HG02623 (cell line): Measurements from ENCODE around the gene SLC7A5.
"Not testable (repeated sequence)": the region's sequence is repeated elsewhere in the genome, so short reads cannot be mapped to it uniquely, and the experiment has no call there.

Source experiments
- ATAC-seq: cut with Tn5 transposase; IDR thresholded peaks from one replicate; pipeline ENCODE4 v1.9.1; 2021; ENCODE audit warnings: moderate library complexity; ENCODE audit not compliant: unreplicated experiment

The SLC7A5 gene

DNA sequence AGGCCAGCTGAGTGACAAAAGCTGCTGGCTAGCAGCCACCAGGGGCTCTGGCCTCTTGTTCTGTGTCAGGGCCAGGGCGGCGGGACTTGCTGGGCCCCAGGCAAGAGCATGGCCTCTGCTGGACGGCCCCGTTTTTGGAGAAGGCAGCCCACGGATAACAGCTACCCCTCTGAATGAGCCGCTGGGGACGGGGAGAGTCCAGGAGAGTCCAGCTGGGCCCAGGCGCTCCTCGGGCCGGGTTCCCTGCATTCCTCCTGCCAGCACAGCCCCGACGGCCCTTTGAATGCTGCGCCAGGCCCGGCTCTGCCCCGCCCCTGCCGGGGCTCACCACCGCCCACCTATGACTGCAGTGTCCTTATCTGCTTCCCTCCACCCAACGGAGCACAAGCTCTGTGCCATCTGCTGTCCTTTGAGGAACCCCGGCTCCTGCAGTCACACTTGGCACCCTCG, 33.4 kb downstream of the SLC7A5 start:
- no peak for ATAC-seq

DNA sequence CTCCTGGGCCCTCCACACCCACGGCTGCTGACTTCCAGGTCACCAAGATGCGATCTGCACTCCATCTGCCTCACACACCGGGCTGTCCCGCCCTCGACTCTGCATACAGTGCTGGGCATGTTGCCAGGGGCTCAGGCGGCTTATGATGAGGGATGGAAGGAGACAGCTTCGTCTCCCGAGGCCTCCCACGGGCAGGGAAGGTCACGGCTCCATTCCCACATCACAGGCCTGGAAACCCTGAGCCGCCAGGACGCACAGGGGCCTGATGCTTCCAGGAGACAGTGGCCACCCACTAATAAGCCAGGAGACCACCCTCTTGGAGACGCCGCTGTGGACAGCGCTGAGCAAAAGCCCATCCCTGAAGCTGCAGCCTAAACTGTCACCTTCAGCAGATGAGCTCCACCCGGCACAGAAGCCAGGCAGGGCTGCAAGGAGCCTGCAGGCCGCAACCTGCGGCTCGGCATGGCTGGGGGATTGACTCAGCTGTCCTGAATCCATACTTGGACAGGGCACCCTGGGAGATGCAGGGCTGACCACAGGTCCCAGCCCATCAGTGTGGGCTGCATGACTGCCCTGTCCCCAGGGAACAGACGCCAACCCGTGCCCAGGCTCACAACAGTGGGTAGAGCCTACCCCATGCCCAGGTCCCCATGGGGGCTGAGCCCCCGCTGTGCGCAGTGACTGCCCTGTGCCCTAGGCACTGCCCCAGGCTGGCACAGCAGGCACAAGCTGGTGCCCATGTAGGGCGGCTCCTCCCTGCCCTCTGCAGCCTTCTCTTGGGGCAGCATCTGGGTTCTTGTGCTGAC, 34.4 kb downstream of the SLC7A5 start:
- no peak for ATAC-seq

DNA sequence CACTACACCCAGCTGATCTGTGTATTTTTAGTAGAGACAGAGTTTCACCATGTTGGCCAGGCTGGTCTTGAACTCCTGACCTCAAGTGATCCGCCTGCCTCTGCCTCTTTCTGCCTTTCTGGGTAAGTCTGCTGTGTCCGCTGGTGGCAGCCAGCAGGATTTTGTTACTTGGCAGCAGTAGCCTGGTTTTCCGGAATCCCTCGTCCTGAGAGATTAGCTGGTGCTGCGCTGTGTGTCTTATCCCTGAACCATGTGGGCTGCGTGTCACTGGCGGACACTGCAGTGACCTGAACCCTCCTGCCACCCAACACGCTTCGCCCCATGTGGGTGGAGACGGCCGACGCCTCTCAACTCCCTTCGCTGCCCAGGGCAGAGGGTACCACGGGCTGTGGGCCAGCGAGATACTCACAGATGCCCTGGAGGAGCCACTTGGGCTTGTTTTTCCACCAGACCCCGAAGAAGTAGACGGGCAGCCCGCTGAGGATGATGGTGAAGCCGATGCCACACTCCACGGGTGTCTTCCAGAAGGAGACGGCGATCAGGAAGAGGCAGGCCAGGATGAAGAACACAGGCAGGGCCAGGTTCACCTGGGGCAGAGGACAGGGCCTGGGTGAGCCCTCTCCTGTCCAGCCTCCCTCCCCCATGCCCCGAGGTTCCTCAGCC, 35.2 kb downstream of the SLC7A5 start:
- ATAC-seq: no peak

DNA sequence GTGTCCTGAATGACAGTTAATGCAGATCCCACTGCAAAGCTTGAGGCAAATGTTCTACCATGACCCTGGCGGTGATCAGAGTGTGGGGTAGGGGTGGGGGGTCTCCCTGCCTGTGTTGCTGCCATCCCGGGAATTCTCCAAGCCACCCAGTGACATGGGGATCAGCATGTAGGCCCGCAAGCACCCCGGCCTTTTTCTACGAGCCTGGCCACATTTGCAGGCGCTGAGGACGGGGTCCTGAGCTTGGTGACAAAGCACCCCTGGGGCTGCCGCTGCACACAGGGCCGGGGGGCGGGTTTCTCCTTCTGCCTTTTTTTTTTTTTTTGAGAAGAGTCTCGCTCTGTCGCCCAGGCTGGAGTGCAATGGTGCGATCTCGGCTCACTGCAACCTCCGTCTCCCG, 35.8 kb downstream of the SLC7A5 start:
- ATAC-seq: no peak

DNA sequence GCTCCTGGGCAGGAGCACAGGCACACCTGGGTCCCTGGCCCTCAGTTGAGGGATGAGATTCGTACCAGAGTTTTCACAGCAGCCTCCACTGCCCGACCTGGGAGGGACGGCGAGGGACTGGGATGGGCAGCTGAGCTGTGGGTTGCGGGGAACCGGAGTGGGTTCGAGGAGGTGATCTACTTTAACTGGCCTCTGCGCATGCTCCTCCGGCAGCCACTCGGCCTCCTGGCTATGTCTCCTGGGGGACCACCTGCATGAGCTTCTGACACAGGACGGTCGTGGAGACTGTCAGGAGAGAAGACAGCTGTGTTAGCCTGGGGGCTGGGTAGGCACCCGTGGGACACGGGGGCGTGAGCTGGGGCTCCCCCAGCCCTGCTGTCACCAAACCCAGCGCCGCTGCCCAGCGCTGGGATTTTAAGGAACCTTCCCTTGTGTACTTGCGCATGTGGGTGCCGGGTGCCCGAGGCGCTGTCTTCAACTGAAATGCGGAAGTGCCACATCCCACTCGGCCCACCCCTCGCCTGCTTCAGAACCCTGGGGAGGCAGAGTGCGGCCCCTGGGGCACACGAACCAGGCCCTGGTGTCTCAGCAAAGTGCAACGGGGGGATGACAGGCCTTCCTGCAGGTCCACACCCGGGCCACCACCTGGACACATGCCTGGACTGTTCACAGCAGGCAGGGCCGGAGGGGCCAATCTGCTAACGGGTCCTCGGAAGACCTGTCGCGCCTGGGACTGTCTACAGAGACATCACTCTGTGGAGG, 36.4 kb downstream of the SLC7A5 start:
- no peak for ATAC-seq

DNA sequence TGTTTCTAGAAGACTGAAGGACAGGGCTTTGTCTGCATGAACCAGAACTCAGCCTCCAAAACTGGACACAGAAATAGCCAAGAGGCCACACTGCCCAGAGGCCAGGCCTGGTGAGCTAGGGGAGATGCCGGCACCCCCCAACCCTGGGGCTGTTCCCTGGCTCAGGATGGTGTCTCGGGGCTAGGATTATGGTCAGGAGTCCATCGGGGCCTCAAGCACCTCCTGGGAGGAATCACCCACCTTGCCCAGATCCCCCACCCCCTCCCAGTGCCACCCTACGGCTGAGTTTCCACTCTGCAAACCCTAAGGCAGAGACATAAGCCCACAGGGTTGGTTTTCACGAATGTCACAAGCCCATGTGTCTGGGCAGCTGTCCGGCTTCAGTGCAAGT, 37.2 kb downstream of the SLC7A5 start:
- no peak for ATAC-seq

DNA sequence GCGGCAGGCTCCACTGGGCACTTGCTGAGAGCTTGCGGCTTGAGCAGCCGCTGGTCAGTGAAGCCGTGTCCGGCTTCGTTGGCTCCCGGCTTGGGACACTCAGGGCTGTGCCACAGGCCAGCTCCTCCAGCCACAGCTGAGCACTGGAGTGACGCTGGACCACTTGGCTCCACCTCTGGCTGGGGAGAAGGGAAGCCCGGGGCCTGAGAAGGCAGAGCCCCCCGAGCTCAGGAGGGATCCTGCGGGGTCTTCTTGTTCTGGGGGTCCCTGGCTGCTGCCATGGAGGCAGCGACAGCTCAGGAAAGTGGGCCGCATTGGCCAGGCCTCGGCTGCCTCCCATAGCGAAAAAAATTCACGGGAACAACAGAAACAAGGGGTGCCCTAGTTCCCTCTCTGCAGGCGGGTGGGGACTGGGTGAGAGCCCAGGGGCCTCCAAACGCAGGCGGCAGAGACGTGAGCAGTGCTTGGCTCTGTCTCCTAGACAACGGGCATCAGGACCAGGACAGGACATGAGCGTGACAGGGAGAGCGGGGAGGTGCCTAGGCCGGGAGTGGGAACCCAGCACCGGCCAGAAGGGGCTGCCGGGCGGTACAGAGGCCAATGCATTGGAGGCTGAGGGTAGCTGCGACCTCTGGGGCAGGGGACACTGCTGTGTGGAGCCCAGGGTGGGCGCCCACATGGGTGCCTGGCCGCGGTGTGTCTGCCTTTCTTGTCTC, 37.7 kb downstream of the SLC7A5 start:
- no peak for ATAC-seq

DNA sequence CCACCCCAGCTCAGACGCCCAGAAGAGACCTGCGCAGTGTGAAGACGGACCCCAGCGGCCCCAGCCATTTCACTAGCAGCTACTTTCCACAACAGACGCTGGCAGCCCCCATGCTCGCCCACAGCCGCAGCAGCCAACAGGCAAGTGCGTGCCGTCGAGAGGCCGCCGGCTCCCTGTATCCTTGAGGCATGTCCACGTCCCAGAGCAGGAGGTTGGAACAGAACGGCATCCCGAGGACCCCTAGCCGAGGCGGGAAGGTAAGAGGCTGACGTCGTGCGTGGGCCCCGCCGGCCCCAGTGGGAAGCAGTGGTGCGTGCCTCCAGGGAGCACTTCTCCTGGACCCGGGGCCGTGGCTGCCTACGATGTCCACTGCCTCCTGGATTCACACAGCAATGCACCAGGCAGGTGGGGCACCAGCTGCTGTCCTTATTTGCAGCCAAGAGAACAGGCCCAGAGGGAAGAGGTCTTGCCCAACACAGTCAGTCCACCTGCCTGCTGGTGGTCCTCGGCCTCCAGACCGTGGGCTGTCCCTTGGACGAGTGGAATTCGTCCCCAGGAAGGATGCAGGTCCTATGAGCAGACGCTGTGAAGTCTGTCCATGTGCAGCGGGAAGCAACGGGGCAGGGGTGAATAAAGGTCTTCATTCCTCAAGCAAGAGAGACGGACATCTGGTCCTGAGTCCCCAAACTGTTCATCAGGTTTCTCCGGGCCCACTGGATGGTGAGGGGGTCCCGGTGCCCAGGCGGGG, 38.5 kb downstream of the SLC7A5 start:
- no peak for ATAC-seq

DNA sequence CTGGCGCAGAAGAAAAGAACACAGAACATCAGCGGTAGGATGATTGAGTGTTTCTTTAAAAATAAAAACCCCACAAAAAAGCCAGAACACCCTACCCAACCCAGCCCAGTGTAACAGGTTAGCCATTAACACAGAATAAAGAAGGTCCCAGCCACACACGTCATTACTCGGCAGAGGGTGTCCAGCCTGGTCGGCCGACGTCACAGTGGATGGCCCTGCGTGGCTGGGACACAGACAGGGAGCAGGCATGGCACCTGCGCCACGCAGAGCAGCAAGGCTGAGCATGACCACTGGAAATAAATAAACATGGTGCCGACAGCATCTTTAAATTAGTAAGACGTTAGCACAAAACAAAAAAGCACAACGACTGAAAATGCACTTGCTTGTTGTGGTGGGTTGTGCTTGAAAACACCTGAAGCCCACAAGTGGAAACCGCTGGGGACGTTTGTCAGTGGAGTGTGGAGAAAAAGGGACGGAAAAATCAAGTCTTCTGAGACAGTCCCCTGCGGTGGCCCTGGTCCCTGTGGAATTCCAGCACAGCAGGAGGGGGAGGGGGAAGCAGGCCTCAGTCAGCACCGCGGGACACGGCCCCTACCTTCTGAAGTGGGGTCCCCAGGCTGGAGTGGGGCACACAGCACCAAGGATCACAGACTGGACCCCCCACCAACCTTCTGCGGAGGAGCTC, 39.2 kb downstream of the SLC7A5 start:
- no peak for ATAC-seq

DNA sequence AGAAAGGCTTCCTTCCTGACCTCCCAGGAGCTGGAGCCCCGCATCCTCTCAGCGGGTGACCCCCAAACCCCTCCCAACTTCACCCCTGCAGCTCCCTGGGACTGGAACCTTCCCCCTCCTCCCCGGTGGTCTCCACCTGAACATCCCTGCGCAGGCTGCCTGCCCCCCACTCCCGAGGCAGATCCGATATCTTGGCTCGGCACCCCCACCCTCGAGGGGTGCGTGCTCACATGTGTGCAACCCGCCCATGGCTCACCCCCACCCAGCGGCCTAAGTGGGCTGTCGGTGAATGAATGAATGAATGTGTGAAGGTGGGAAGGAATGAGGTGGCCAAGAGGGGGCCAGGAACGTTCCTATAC, 39.7 kb downstream of the SLC7A5 start:
- ATAC-seq: no peak

DNA sequence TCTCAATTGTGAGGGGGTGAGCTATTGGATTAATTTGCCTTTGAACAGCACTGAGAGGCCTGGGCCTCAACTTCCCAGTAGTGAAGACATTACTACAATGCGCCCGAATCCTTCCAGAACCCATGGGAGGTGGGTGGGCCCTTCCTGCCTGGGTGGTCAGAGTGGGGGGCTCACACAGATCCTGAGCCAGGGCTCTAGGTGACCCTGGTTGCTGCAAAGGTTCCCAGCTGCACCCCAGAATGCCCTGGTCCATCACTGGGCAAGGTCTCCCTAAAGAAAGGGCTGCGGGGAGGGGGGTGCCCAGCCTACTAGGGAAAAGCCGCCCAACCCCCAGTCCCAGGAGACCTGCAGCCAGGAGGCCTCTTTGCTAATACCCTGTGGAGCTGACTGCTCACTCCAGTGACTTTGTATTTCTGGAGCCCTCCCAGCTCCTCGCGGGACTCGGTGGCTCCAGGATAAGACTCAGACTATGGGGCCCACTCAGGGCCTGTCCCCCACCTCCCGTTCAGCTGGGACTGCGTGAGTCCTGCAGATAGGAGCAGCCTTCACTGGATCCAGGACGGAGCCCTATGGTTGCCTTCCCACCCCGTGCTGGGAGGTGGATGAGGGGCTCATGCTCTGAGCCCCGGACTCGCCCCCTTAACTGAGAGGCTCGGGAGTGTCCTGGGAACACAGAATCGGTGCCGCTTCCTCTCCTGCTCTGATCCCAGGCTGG, 40.2 kb downstream of the SLC7A5 start:
- ATAC-seq: no peak

DNA sequence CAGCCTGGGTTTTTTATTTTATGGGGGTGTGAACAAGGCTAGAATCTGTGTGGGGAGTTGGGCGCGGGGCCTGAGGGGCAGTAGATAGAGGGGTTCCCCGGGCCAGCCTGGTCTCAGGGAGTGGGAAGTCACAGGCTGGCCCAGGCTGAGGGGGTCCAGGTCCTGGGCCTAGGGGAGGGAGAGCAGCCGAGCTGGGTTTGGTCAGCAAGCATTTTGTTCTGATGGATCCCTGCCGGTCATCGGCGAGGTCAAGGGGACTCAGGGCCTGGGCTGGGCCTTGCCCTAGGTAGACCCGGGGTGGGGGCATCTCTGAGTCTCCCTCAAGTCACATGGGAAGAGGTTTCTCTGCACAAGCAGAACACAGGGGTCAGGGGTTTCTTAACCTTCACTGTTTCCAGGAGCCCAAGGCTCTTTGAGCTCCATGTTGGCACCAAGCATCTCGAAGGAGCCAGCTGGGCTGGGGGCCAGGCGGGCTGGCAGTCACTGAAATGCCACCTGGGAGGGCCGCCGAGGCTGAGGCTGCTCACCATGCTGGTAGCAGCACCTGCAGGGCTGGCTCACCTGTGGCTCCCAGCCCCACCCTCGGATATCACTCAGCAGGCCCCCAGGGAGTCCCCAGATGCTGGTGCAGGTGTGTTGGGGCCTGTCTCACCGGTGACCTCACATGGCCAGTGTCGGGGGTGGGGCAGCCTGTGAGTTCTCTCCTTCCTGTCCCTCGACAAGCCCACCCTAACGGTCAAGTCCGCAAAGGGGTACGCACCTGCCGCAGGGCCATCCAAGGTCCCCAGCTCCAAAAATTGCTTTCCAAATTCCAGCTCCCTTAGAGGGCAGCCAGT, 41.0 kb downstream of the SLC7A5 start:
- no peak for ATAC-seq

DNA sequence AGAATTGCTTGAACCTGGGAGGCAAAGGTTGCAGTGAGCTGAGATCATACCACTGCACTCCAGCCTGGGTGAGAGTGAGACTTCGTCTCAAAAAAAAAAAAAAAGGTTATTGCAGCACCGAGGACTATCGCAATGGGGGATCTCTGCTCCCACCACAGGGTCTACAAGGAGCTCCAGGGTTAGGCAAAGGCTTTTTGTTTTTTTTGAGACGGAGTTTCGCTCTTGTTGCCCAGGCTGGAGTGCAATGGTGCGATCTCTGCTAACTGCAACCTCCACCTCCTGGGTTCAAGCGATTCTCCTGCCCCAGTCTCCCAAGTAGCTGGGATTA, 41.8 kb downstream of the SLC7A5 start:
- not testable (repeated sequence) for ATAC-seq

DNA sequence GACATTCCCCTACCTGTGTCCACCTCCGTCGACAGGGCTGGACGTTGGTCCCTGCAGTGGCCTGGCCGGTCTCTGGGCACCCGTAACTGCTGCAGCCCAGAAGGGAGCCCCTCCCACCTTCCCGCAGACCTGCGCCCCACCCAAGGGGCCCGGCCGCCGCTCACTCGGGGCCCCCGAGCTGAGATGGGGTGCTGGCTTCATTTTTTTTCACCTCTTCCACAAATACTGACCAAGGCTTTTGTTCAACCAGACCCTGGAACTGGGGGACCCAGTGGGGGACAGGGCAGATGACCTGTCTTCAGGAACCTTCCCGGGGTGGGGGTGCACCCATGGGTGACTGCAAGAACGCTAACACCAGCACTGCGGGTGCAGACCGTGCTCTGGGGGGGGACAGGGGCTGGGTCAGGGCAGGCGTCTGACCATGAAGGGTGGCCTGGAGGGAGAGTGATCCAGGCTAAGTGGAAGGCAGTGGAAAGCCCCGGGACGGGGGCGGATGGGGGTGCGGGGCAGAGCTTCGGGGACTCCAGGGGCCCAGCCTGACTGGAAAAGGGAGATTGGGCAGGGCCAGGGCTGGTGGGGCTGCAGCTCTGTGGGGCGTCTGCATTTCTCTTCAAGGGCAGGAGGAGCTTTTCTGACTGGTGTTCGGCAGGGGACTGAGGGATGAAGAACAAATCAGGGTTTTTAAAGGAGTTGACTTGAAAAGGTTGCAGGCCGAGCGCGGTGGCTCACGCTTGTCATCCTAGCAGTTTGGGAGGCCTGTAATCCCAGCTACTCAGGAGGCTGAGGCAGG, 42.3 kb downstream of the SLC7A5 start:
- ATAC-seq: no peak

DNA sequence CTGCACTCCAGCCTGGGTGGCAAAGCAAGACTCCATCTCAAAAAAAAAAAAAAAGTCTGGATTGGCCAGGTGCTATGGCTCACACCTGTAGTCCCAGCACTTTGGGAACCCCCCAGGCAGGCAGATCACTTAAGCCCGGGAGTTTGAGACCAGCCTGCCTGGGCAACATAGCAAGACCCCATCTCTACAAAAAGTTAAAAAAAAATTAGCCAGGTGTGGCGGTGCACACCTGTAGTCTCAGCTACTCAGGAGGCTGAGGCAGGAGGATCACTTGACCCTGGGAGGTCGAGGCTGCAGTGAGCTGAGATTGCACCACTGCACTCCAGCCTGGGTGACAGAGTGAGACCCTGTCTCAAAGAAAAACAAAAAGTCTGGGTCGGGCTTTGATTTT, 42.9 kb downstream of the SLC7A5 start:
- ATAC-seq: not testable (repeated sequence)

DNA sequence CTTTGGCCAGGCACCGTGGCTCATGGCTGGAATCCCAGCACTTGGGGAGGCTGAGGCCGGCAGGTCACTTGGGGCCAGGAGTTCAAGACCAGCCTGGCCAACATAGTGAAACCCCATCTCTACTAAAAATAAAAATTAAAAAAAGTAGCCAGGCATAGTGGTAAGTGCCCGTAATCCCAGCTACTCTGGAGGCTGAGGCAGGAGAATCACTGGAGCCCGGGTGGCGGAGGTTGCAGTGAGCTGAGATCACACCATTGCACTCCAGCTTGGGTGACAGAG, 43.5 kb downstream of the SLC7A5 start:
- not testable (repeated sequence) for ATAC-seq

DNA sequence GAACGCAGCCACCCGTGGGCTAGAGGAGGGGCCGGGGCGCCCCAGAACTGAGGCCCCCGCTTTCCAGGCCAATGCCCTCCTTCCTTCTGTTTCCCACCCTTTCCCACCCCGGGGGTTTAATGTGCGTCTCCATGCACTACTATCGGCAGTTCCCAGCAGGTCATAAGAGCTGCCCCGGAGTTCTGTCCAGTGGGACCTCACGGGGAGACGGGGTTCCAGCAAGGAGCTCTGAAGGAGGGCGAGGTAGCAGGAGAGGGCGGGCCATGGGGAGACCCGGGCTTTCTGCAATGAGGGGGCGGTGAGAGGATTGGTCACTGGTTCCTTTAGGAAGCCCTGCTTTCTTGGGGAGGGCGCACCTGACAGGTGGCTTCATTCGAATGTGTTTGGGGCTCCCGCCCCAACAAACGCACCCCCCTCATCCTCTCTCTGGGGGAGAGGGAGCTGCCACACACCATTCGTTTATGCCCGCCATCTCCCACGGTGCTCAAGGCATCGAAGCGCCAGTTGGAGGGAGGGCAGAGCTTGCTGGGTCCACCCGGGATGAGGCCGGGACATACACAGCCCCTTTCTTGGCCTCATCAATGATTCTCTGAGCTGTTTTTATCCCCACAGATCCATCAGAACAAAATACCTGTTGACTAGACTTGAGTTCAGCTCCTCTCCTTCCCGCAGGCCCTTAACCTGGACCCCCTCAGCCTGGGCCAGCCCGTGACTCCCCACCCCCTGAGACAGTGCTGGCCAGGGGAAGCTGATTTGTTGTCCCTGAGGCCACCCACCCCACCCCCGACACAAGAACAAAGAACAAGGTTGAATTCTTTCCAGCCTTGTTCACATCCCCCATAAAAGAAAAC, 44.1 kb downstream of the SLC7A5 start:
- ATAC-seq: no peak
